Astrocyte (in vitro differentiated cells and primary cell): ENCODE results near the gene SPATA32. TPM values are rescaled to one million over a fixed set of nuclear protein-coding genes. Genes with fewer than 3 reads are reported as not detected.

Source experiments
- DNase-seq: peaks from one replicate; pipeline ENCODE4 v3.0.0-alpha.2; 2010; ENCODE audit warnings: low read depth
- FAIRE-seq: peaks from 2 replicates; lab custom pipeline; 2011; peaks lifted over from hg19 to GRCh38; lab: Jason Lieb, UNC
- H2AFZ ChIP-seq: 2 replicates; pipeline ENCODE4 v1.6.0; 2012; ENCODE audit warnings: low read depth, low read length, inconsistent platforms
- H3K27ac ChIP-seq: 2 replicates; pipeline ENCODE4 v1.5.1; 2011; ENCODE audit warnings: low read depth, low read length, inconsistent platforms
- H3K27me3 ChIP-seq: 2 replicates; pipeline ENCODE4 v1.6.0; 2011; ENCODE audit warnings: low read length, inconsistent platforms; ENCODE audit not compliant: insufficient read depth
- H3K36me3 ChIP-seq: 2 replicates; pipeline ENCODE4 v1.5.1; 2011; ENCODE audit warnings: low read length, inconsistent platforms; ENCODE audit not compliant: insufficient read depth
- H3K4me1 ChIP-seq: 2 replicates; pipeline ENCODE4 v1.5.1; 2011; ENCODE audit warnings: low read length, inconsistent platforms; ENCODE audit not compliant: insufficient read depth
- H3K4me2 ChIP-seq: 2 replicates; pipeline ENCODE4 v1.6.0; 2012; ENCODE audit warnings: low read length, inconsistent platforms
- H3K4me3 ChIP-seq: 2 replicates; pipeline ENCODE4 v1.5.1; 2011; ENCODE audit warnings: low read depth, mild to moderate bottlenecking, low read length, inconsistent platforms; ENCODE audit not compliant: insufficient read depth
- H3K79me2 ChIP-seq: 2 replicates; pipeline ENCODE4 v1.6.0; 2012; ENCODE audit warnings: mild to moderate bottlenecking, low read length, inconsistent platforms; ENCODE audit not compliant: insufficient read depth
- H3K9ac ChIP-seq: 2 replicates; pipeline ENCODE4 v1.6.0; 2012; ENCODE audit warnings: mild to moderate bottlenecking, low read length, inconsistent platforms
- H3K9me3 ChIP-seq: 2 replicates; pipeline ENCODE4 v1.5.1; 2012; ENCODE audit warnings: low read depth, mild to moderate bottlenecking, low read length, inconsistent platforms; ENCODE audit not compliant: insufficient read depth
- H4K20me1 ChIP-seq: 2 replicates; pipeline ENCODE4 v1.6.0; 2012; ENCODE audit warnings: low read length, inconsistent platforms; ENCODE audit not compliant: insufficient read depth
- H3K27ac Mint-ChIP-seq: one replicate; pipeline ENCODE4 v1.8.0; 2021; ENCODE audit warnings: mild to moderate bottlenecking, mixed read lengths; ENCODE audit not compliant: unreplicated experiment
- H3K27me3 Mint-ChIP-seq: one replicate; pipeline ENCODE4 v1.8.0; 2021; ENCODE audit warnings: low read depth, mixed read lengths; ENCODE audit not compliant: unreplicated experiment
- H3K36me3 Mint-ChIP-seq: one replicate; pipeline ENCODE4 v1.8.0; 2021; ENCODE audit warnings: low read depth, mixed read lengths; ENCODE audit not compliant: unreplicated experiment
- H3K4me1 Mint-ChIP-seq: one replicate; pipeline ENCODE4 v1.8.0; 2021; ENCODE audit warnings: low read depth, mixed read lengths; ENCODE audit not compliant: unreplicated experiment
- H3K4me3 Mint-ChIP-seq: one replicate; pipeline ENCODE4 v1.8.0; 2021; ENCODE audit warnings: mild to moderate bottlenecking, moderate library complexity, mixed read lengths; ENCODE audit not compliant: unreplicated experiment
- H3K9me3 Mint-ChIP-seq: one replicate; pipeline ENCODE4 v1.8.0; 2021; ENCODE audit warnings: mild to moderate bottlenecking, mixed read lengths; ENCODE audit not compliant: unreplicated experiment
- CTCF ChIP-seq: IDR thresholded peaks from 2 replicates; pipeline ENCODE4 v1.5.1; 2011; ENCODE audit warnings: low read depth, mild to moderate bottlenecking, inconsistent platforms, low read length, moderate library complexity; ENCODE audit not compliant: insufficient read depth
- EZH2 ChIP-seq: IDR thresholded peaks from 2 replicates; pipeline ENCODE4 v1.6.1; 2012; ENCODE audit warnings: mild to moderate bottlenecking, low read length, inconsistent platforms; ENCODE audit not compliant: insufficient read depth
- total RNA-seq: library from RNA; stranded (reverse); gene quantifications from 2 replicates; pipeline ENCODE4 v1.2.1, GENCODE V29; 2021

SPATA32 gene
- total RNA-seq, 1 donor from 2014 or later, result not detected

GRCh38 chr17:45269912-45270311 lies 8.0 kb upstream of the SPATA32 start:
- H3K36me3 ChIP-seq, result peaks cover 45% of the 10 kb centered on the region
- no peak overlapping the region for H3K27ac ChIP-seq
- no peak overlapping the region for H2AFZ ChIP-seq

GRCh38 chr17:45267436-45268055 lies 5.7 kb upstream of the SPATA32 start:
- TF ChIP-seq CTCF (no peak), EZH2 (no peak)
- no peak overlapping the region for H3K4me2 ChIP-seq
- FAIRE-seq (no peak), DNase-seq (no peak)
- Mint-ChIP-seq H3K27me3 (no peaks in the 10 kb centered on the region), H3K9me3 (no peaks in the 10 kb centered on the region), H3K36me3 (peaks cover 27% of the 10 kb centered on the region), H3K27ac (no peak overlapping the region), H3K4me3 (no peak overlapping the region), H3K4me1 (peaks cover 8% of the 10 kb centered on the region)
- peaks cover 31% of the 10 kb centered on the region for H3K4me1 ChIP-seq
- no peaks in the 10 kb centered on the region for H3K27me3 ChIP-seq
- H4K20me1 ChIP-seq, result peaks cover 74% of the 10 kb centered on the region
- H3K9ac ChIP-seq, result no peak overlapping the region
- H3K36me3 ChIP-seq, result peaks cover 47% of the 10 kb centered on the region
- no peaks in the 10 kb centered on the region for H3K79me2 ChIP-seq
- no peaks in the 10 kb centered on the region for H3K9me3 ChIP-seq
- no peak overlapping the region for H3K4me3 ChIP-seq
- no peak overlapping the region for H2AFZ ChIP-seq
- no peak overlapping the region for H3K27ac ChIP-seq

More at GRCh38 chr17:45269912-45270311, 8.0 kb upstream of the SPATA32 start:
- no peaks in the 10 kb centered on the region for H3K9me3 ChIP-seq
- peaks cover 2% of the 10 kb centered on the region for H3K4me1 Mint-ChIP-seq
- H3K9me3 Mint-ChIP-seq, result no peaks in the 10 kb centered on the region
- no peak overlapping the region for H3K4me3 ChIP-seq
- FAIRE-seq (no peak), DNase-seq (no peak)
- peaks cover 34% of the 10 kb centered on the region for H3K36me3 Mint-ChIP-seq
- H3K27me3 Mint-ChIP-seq, result no peaks in the 10 kb centered on the region
- no peak overlapping the region for H3K27ac Mint-ChIP-seq
- TF ChIP-seq CTCF, result no peak
- TF ChIP-seq EZH2, result no peak
- H3K79me2 ChIP-seq, result no peaks in the 10 kb centered on the region
- no peak overlapping the region for H3K9ac ChIP-seq
- H3K27me3 ChIP-seq, result no peaks in the 10 kb centered on the region
- peaks cover 66% of the 10 kb centered on the region for H4K20me1 ChIP-seq
- no peak overlapping the region for H3K4me2 ChIP-seq
- H3K4me1 ChIP-seq, result peaks cover 29% of the 10 kb centered on the region
- H3K4me3 Mint-ChIP-seq, result no peak overlapping the region

GRCh38 chr17:45266372-45266926 lies 4.6 kb upstream of the SPATA32 start:
- FAIRE-seq (no peak), DNase-seq (no peak)
- H3K36me3 ChIP-seq, result peaks cover 45% of the 10 kb centered on the region
- H3K4me3 ChIP-seq, result no peak overlapping the region
- no peak for TF ChIP-seq EZH2
- no peak for TF ChIP-seq CTCF
- H3K4me2 ChIP-seq, result peak overlapping the region; percentile 40
- no peak overlapping the region for H3K9ac ChIP-seq
- peaks cover 78% of the 10 kb centered on the region for H4K20me1 ChIP-seq
- H3K27ac Mint-ChIP-seq, result no peak overlapping the region
- H3K27ac ChIP-seq, result no peak overlapping the region
- no peak overlapping the region for H2AFZ ChIP-seq
- peaks cover 27% of the 10 kb centered on the region for H3K36me3 Mint-ChIP-seq
- H3K4me3 Mint-ChIP-seq, result no peak overlapping the region
- H3K27me3 ChIP-seq, result no peaks in the 10 kb centered on the region
- H3K4me1 Mint-ChIP-seq, result peaks cover 8% of the 10 kb centered on the region
- peaks cover 38% of the 10 kb centered on the region for H3K4me1 ChIP-seq
- H3K79me2 ChIP-seq, result no peaks in the 10 kb centered on the region
- H3K27me3 Mint-ChIP-seq, result no peaks in the 10 kb centered on the region
- H3K9me3 Mint-ChIP-seq, result no peaks in the 10 kb centered on the region
- H3K9me3 ChIP-seq, result no peaks in the 10 kb centered on the region
